Keratinocyte (primary cell): ENCODE measurements around the gene TAF7. TPM values are rescaled to one million over a fixed set of nuclear protein-coding genes. Genes with fewer than 3 reads are reported as not detected.
"Not testable (repeated sequence)": the region's sequence is repeated elsewhere in the genome, so short reads cannot be mapped to it uniquely, and the experiment has no call there.

ENCODE experiments used
- DNase-seq: peaks from one replicate; pipeline ENCODE4 v3.0.0-alpha.2; 2011; ENCODE audit warnings: low read depth, missing footprints, low spot score
- FAIRE-seq: peaks from 2 replicates; lab custom pipeline; 2011; peaks lifted over from hg19 to GRCh38; lab: Jason Lieb, UNC
- H2AFZ ChIP-seq: 2 replicates; pipeline ENCODE4 v1.6.0; 2012; ENCODE audit warnings: low read length, control low read depth, inconsistent platforms; ENCODE audit not compliant: control insufficient read depth
- H3K27ac ChIP-seq: 2 replicates; pipeline ENCODE4 v1.5.1; 2011; ENCODE audit warnings: low read length; ENCODE audit not compliant: control insufficient read depth, insufficient read depth
- H3K27me3 ChIP-seq: 3 replicates; pipeline ENCODE4 v1.6.0; 2011; ENCODE audit warnings: low read length; ENCODE audit not compliant: control insufficient read depth, insufficient read depth; ENCODE audit errors: extremely low read depth
- H3K36me3 ChIP-seq, 2 experiments: 2 replicates in 1 of 2; 3 replicates in 1 of 2; pipeline ENCODE4 v1.5.1; 2011; ENCODE audit warnings: low read length in 2 of 2, mild to moderate bottlenecking in 1 of 2; ENCODE audit not compliant: control insufficient read depth in 2 of 2, insufficient read depth in 2 of 2; ENCODE audit errors: extremely low read depth in 1 of 2
- H3K4me1 ChIP-seq: 3 replicates; pipeline ENCODE4 v1.5.1; 2011; ENCODE audit warnings: low read length; ENCODE audit not compliant: control insufficient read depth, insufficient read depth; ENCODE audit errors: extremely low read depth
- H3K4me2 ChIP-seq: 3 replicates; pipeline ENCODE4 v1.6.0; 2011; ENCODE audit warnings: low read depth, low read length; ENCODE audit not compliant: control insufficient read depth, insufficient read depth; ENCODE audit errors: extremely low read depth
- H3K4me3 ChIP-seq, 3 experiments: fragments of 200-600 bp in 1 of 3; sonication (generic) in 1 of 3; 2 replicates in 2 of 3; 3 replicates in 1 of 3; pipeline ENCODE4 v1.5.1; 2011 to 2016; ENCODE audit warnings: low read length in 3 of 3, mild to moderate bottlenecking in 3 of 3, control low read depth in 2 of 3, inconsistent platforms in 1 of 3, low read depth in 1 of 3, mixed read lengths in 1 of 3, mixed run types in 1 of 3, moderate library complexity in 1 of 3; ENCODE audit not compliant: control insufficient read depth in 2 of 3, insufficient read depth in 2 of 3; ENCODE audit errors: extremely low read depth in 1 of 3
- H3K79me2 ChIP-seq: 2 replicates; pipeline ENCODE4 v1.6.0; 2012; ENCODE audit warnings: low read length; ENCODE audit not compliant: control insufficient read depth, insufficient read depth
- H3K9ac ChIP-seq: 3 replicates; pipeline ENCODE4 v1.6.0; 2011; ENCODE audit warnings: low read length; ENCODE audit not compliant: control insufficient read depth, insufficient read depth; ENCODE audit errors: extremely low read depth
- H3K9me1 ChIP-seq: 3 replicates; pipeline ENCODE4 v1.6.0; 2011; ENCODE audit warnings: low read length; ENCODE audit not compliant: control insufficient read depth, insufficient read depth; ENCODE audit errors: extremely low read depth
- H3K9me3 ChIP-seq: 2 replicates; pipeline ENCODE4 v1.5.1; 2012; ENCODE audit warnings: low read depth, low read length; ENCODE audit not compliant: control insufficient read depth
- H4K20me1 ChIP-seq: 3 replicates; pipeline ENCODE4 v1.6.0; 2011; ENCODE audit warnings: low read length; ENCODE audit not compliant: control insufficient read depth, insufficient read depth; ENCODE audit errors: extremely low read depth
- EZH2 ChIP-seq: IDR thresholded peaks from one replicate; pipeline ENCODE4 v1.6.1; 2012; ENCODE audit warnings: inconsistent platforms, mild to moderate bottlenecking, low read length, moderate library complexity
- dilution Hi-C: fragments of 300-500 bp; cut with MboI; formaldehyde crosslinking; loops from one replicate; pipeline ENCODE4 v1.7.0; 2020; ENCODE audit warnings: low sequenced_read_pairs; ENCODE audit not compliant: extremely low pct_ligation_motif_present
- polyA plus RNA-seq, 5 experiments: library from polyadenylated mRNA; depleted of rRNA in 3 of 5; stranded (reverse) in 3 of 5; stranded (forward) in 1 of 5; unstranded in 1 of 5; fragments of >200 nt; gene quantifications; 1 replicate in 1 of 5; 2 replicates in 3 of 5; 3 replicates in 1 of 5; pipeline versions ENCODE4 v1.2.1 to v1.2.3, GENCODE V29; 2011 to 2012; ENCODE audit warnings: missing spikeins in 2 of 5, low read depth in 1 of 5, low replicate concordance in 1 of 5
- TF ChIP-seq, protein P1 (sequence below), 3 experiments: IDR thresholded peaks in 1 of 3; conservative IDR thresholded peaks in 1 of 3; optimal IDR thresholded peaks in 1 of 3; 2 replicates in 2 of 3; 3 replicates in 1 of 3; pipeline versions ENCODE3 to v1.5.1; 2011; ENCODE audit warnings: low read length in 3 of 3, mild to moderate bottlenecking in 3 of 3, moderate library complexity in 2 of 3, control low read depth in 1 of 3, inconsistent platforms in 1 of 3; ENCODE audit not compliant: insufficient read depth in 2 of 3; ENCODE audit errors: extremely low read depth in 1 of 3

The TAF7 gene
- polyA plus RNA-seq, 1 donor (not counting 4 experiments of a cell fraction or from before 2014, with no cell fraction given): 58.9 TPM

DNA sequence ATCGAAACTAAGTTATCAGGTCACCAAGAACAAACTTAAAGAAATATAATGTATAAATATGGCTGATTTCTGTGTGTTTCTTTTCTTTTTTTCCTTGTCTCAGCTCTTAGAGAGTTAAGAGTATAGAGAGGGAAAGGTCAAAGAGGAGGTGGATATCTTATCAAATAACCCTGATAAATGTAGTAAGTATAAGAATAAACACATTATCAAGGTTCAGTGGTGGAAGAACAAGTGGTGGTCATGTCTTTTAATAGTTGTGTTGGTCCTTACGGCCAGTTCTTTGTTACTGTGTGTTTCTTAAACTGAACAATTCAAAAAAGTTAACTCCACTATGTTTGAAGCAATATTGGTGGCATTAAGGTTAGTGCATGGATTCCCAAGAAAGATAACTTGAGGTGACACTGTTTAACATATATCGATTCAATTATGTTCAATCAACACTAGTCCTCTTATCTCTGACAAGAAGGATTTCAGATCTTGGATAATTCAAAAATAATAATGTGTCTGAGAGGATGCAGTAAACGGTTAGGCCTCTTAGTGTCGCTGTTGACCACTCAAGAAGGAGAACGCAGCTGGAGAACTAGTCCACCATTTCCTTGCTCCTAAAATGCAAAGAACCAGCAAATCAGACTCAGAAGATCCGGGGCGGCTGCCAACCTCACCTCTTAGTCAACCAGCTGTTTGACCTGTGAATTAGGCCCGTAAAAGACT, 22.8 kb upstream of the TAF7 start, which contains the start of gene PCDHGA3:
Gene PCDHGA3 (plus strand): TSS at position 588 of the 711 bp plus-strand sequence. CDS start 205 bp downstream, outside the sequence.
- Histone ChIP-seq H3K79me2 (no peaks in the 10 kb centered on the region), H3K4me3 (peak within 1 kb of the TSS in 1 of 3 experiments; percentile 13), H3K4me2 (peak within 1 kb of the TSS; percentile 14), H3K9ac (no peak within 1 kb of the TSS), H2AFZ (peak within 1 kb of the TSS; percentile 26), H3K9me3 (peaks cover 16% of the 10 kb centered on the region), H3K36me3 (no peaks in the 10 kb centered on the region), H3K9me1 (no peaks in the 10 kb centered on the region), H3K27ac (no peak within 1 kb of the TSS), H3K4me1 (no peaks in the 10 kb centered on the region), H3K27me3 (peaks cover 11% of the 10 kb centered on the region), H4K20me1 (no peaks in the 10 kb centered on the region)
- TF ChIP-seq, protein P1, sequence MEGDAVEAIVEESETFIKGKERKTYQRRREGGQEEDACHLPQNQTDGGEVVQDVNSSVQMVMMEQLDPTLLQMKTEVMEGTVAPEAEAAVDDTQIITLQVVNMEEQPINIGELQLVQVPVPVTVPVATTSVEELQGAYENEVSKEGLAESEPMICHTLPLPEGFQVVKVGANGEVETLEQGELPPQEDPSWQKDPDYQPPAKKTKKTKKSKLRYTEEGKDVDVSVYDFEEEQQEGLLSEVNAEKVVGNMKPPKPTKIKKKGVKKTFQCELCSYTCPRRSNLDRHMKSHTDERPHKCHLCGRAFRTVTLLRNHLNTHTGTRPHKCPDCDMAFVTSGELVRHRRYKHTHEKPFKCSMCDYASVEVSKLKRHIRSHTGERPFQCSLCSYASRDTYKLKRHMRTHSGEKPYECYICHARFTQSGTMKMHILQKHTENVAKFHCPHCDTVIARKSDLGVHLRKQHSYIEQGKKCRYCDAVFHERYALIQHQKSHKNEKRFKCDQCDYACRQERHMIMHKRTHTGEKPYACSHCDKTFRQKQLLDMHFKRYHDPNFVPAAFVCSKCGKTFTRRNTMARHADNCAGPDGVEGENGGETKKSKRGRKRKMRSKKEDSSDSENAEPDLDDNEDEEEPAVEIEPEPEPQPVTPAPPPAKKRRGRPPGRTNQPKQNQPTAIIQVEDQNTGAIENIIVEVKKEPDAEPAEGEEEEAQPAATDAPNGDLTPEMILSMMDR (optimal IDR thresholded peaks at IDR 0.05 in 1 of 3, IDR thresholded peaks at IDR 0.05 in 1 of 3, conservative IDR thresholded peaks at IDR 0.05 in 1 of 3; ENCODE audit: extremely low read depth in 1 of 3, insufficient read depth in 2 of 3, low read length in 3 of 3): peak; percentile 19 to 43 (median 43)
- TF ChIP-seq EZH2: no peak
- dilution Hi-C loops: no loop called here
- DNase-seq: no peak
- no peak for FAIRE-seq

DNA sequence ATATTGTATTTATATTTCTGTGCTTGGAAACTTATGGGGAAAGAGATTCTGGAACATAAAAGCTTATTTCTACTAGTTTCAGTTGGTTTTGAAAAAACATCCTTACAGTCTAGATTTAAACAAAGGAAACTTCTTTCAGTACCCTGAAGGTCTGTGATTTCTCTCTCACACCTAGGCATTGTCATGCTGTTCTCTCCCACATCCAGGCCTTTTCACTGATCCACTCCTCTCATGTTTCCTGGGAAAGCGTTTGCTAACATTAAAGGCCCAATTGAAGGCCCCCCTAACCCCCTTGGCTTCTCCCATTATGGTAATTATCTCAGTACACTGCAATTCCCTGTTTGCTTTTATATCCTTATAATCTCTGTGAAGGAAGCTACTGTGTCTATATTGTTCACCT, 22.2 kb upstream of the TAF7 start:
- dilution Hi-C loops: no loop called here
- Histone ChIP-seq H3K4me3 (no peak overlapping the region), H3K27ac (no peak overlapping the region), H3K79me2 (no peaks in the 10 kb centered on the region), H4K20me1 (no peaks in the 10 kb centered on the region), H3K36me3 (no peaks in the 10 kb centered on the region), H3K4me2 (no peak overlapping the region), H3K9ac (no peak overlapping the region), H3K27me3 (peaks cover 11% of the 10 kb centered on the region), H3K4me1 (no peaks in the 10 kb centered on the region), H3K9me1 (no peaks in the 10 kb centered on the region), H3K9me3 (peaks cover 16% of the 10 kb centered on the region), H2AFZ (no peak overlapping the region)
- DNase-seq: no peak
- FAIRE-seq: no peak
- TF ChIP-seq, protein P1 (optimal IDR thresholded peaks at IDR 0.05 in 1 of 3, IDR thresholded peaks at IDR 0.05 in 1 of 3, conservative IDR thresholded peaks at IDR 0.05 in 1 of 3; ENCODE audit: extremely low read depth in 1 of 3, insufficient read depth in 2 of 3, low read length in 3 of 3): no peak
- TF ChIP-seq EZH2: no peak

- H3K27ac ChIP-seq, dilution Hi-C loops: not testable (repeated sequence)
- H3K27me3 ChIP-seq: peaks cover 11% of the 10 kb centered on the region
Observed at GRCh38 chr5:141340781-141341354, 20.3 kb upstream of the TAF7 start.

More at GRCh38 chr5:141340781-141341354, 20.3 kb upstream of the TAF7 start:
- not testable (repeated sequence) for H3K36me3 ChIP-seq, FAIRE-seq, H3K9ac ChIP-seq, H3K9me1 ChIP-seq, H2AFZ ChIP-seq, H4K20me1 ChIP-seq, H3K79me2 ChIP-seq, H3K4me1 ChIP-seq, DNase-seq, H3K4me3 ChIP-seq, H3K4me2 ChIP-seq
- peaks cover 16% of the 10 kb centered on the region for H3K9me3 ChIP-seq
